HUES6 (cell line): ENCODE measurements around the gene OR6C2.
"Not testable (repeated sequence)": the region's sequence is repeated elsewhere in the genome, so short reads cannot be mapped to it uniquely, and the experiment has no call there.

Experiments used
- H3K27ac ChIP-seq: 2 replicates; pipeline ENCODE4 v1.7.0; 2013; ENCODE audit warnings: low read depth, mild to moderate bottlenecking, low read length, inconsistent platforms
- H3K27me3 ChIP-seq: 2 replicates; pipeline ENCODE4 v1.6.1; 2013; ENCODE audit warnings: low read length; ENCODE audit not compliant: control insufficient read depth, insufficient read depth
- H3K36me3 ChIP-seq: 2 replicates; pipeline ENCODE4 v1.6.1; 2013; ENCODE audit warnings: low read length; ENCODE audit not compliant: control insufficient read depth, insufficient read depth
- H3K4me1 ChIP-seq: 2 replicates; pipeline ENCODE4 v1.6.1; 2013; ENCODE audit warnings: low read length; ENCODE audit not compliant: control insufficient read depth, insufficient read depth
- H3K4me3 ChIP-seq: 2 replicates; pipeline ENCODE4 v1.5.1; 2013; ENCODE audit warnings: low read depth, low read length
- H3K9ac ChIP-seq: one replicate; pipeline ENCODE4 v1.6.1; 2013; ENCODE audit warnings: mild to moderate bottlenecking, low read length
- H3K9me3 ChIP-seq: 2 replicates; pipeline ENCODE4 v1.6.1; 2013; ENCODE audit warnings: low read depth, low read length; ENCODE audit not compliant: control insufficient read depth, insufficient read depth

OR6C2 gene

DNA sequence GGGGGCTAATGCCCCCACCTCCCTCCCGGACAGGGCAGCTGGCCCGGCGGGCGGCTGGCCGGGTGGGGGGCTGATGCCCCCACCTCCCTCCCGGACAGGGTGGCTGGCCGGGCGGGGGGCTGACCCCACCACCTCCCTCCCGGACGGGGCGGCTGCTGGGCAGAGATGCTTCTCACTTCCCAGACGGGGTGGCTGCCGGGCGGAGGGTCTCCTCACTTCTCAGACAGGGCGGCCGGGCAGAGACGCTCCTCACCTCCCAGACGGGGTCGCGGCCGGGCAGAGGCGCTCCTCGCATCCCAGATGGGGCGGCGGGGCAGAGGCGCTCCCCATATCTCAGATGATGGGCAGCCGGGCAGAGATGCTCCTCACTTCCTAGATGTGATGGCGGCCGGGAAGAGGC lies 35.3 kb downstream of the OR6C2 start:
- not testable (repeated sequence) for H3K27me3 ChIP-seq, H3K36me3 ChIP-seq, H3K9ac ChIP-seq, H3K9me3 ChIP-seq, H3K4me3 ChIP-seq, H3K4me1 ChIP-seq, H3K27ac ChIP-seq

GRCh38 chr12:55484284-55484683 lies 40.4 kb downstream of the OR6C2 start:
- H3K9ac ChIP-seq, H3K36me3 ChIP-seq, H3K27me3 ChIP-seq: not testable (repeated sequence)

GRCh38 chr12:55492078-55492477 lies 48.2 kb downstream of the OR6C2 start, which contains the start of gene OR6C68:
Gene OR6C68, plus strand, starts transcription at chr12:55492378. Its CDS starts 0 bp downstream, at chr12:55492378.
- no peaks in the 10 kb centered on the region for H3K36me3 ChIP-seq
- no peak within 1 kb of the TSS for H3K9ac ChIP-seq
- H3K27me3 ChIP-seq, result no peaks in the 10 kb centered on the region
- no peak within 1 kb of the TSS for H3K4me3 ChIP-seq
- H3K9me3 ChIP-seq, result no peaks in the 10 kb centered on the region
- H3K4me1 ChIP-seq, result no peaks in the 10 kb centered on the region
- no peak within 1 kb of the TSS for H3K27ac ChIP-seq

More at GRCh38 chr12:55484284-55484683, 40.4 kb downstream of the OR6C2 start:
- not testable (repeated sequence) for H3K9me3 ChIP-seq, H3K4me1 ChIP-seq, H3K27ac ChIP-seq
- H3K4me3 ChIP-seq, result peak overlapping the region; percentile 42; the same call in 1 of the 2 replicates

GRCh38 chr12:55495490-55495889 lies 51.6 kb downstream of the OR6C2 start:
- Histone ChIP-seq H3K27me3 (no peaks in the 10 kb centered on the region), H3K36me3 (no peaks in the 10 kb centered on the region), H3K9me3 (no peaks in the 10 kb centered on the region), H3K4me1 (no peaks in the 10 kb centered on the region), H3K4me3 (no peak overlapping the region), H3K9ac (no peak overlapping the region), H3K27ac (no peak overlapping the region)

DNA sequence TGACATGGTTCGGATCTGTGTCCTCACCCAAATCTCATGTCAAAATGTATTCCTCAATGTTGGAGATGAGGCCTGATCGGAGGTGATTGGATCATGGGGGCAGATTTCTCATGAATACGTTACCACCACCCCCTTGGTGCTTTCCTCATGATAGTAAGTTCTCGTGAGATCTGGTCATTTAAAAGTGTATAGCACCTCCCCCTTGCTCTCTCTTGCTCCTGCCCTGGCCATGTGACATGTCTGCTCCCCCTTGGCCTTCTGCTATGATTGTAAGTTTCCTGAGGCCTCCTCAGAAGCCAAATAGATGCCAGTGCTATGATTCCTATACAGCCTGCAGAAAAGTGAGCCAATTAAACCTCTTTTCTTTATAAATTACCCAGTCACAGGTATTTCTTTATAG lies 55.4 kb downstream of the OR6C2 start:
- no peak overlapping the region for H3K9ac ChIP-seq
- no peaks in the 10 kb centered on the region for H3K9me3 ChIP-seq
- H3K4me1 ChIP-seq, result no peaks in the 10 kb centered on the region
- no peak overlapping the region for H3K4me3 ChIP-seq
- no peaks in the 10 kb centered on the region for H3K36me3 ChIP-seq
- H3K27me3 ChIP-seq, result no peaks in the 10 kb centered on the region
- H3K27ac ChIP-seq, result no peak overlapping the region

DNA sequence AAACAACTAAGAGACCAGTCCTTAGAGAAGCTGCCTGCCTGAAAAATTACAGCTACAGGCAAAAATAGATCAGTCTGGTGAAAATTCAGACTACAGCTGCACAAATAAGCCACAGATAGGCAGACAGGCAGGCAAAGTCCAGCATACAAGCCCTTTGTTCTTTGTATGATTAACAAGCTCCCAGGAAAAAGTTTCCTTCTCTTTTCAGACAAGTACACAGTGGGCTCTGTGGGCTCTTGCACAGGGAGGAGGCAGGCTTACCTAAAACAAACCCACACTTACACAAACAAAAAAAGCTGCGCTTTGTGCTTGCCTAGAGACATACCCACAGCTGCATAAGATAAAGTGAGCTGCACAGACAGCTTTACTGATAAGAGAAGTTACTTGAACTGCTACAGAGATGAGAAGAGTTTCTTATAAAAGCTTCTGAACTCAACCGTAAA lies 56.0 kb downstream of the OR6C2 start:
- no peak overlapping the region for H3K27ac ChIP-seq
- H3K27me3 ChIP-seq, result no peaks in the 10 kb centered on the region
- no peak overlapping the region for H3K9ac ChIP-seq
- no peaks in the 10 kb centered on the region for H3K36me3 ChIP-seq
- H3K4me1 ChIP-seq, result no peaks in the 10 kb centered on the region
- H3K4me3 ChIP-seq, result no peak overlapping the region
- H3K9me3 ChIP-seq, result no peaks in the 10 kb centered on the region

DNA sequence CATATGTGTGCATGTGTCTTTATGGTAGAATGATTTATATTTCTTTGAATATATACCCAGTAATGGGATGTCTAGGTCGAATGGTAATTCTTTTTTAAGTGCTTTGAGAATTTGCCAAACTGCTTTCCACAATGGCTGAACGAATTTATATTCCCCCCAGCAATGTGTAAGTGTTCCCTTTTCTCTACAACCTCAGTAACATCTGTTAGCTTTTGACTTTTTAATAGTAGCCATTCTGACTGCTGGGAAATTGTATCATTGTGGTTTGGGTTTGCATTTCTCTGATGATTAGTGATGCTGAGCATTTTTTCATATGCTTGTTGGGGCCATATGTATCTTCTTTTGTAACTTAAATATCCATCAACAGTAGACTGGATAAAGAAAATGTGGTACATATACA lies 57.7 kb downstream of the OR6C2 start:
- H3K9ac ChIP-seq, result no peak overlapping the region
- H3K4me3 ChIP-seq, result no peak overlapping the region
- no peaks in the 10 kb centered on the region for H3K36me3 ChIP-seq
- H3K4me1 ChIP-seq, result no peaks in the 10 kb centered on the region
- H3K27me3 ChIP-seq, result no peaks in the 10 kb centered on the region
- H3K27ac ChIP-seq, result no peak overlapping the region
- no peaks in the 10 kb centered on the region for H3K9me3 ChIP-seq
